GM18508 (cell line): ENCODE results near the gene CDH3.
"Not testable (repeated sequence)": the region's sequence is repeated elsewhere in the genome, so short reads cannot be mapped to it uniquely, and the experiment has no call there.

Experiments used
- ATAC-seq: cut with Tn5 transposase; IDR thresholded peaks from one replicate; pipeline ENCODE4 v1.9.1; 2021; ENCODE audit warnings: moderate number of reproducible peaks; ENCODE audit not compliant: insufficient read depth, unreplicated experiment

CDH3 gene

DNA sequence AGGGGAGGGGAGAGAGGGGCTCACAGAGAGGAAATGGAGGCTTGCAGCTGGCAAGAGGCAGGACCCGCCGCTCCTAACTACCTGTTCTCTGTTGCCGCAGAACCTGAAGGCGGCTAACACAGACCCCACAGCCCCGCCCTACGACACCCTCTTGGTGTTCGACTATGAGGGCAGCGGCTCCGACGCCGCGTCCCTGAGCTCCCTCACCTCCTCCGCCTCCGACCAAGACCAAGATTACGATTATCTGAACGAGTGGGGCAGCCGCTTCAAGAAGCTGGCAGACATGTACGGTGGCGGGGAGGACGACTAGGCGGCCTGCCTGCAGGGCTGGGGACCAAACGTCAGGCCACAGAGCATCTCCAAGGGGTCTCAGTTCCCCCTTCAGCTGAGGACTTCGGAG lies 53.0 kb downstream of the CDH3 start:
- ATAC-seq = no peak

DNA sequence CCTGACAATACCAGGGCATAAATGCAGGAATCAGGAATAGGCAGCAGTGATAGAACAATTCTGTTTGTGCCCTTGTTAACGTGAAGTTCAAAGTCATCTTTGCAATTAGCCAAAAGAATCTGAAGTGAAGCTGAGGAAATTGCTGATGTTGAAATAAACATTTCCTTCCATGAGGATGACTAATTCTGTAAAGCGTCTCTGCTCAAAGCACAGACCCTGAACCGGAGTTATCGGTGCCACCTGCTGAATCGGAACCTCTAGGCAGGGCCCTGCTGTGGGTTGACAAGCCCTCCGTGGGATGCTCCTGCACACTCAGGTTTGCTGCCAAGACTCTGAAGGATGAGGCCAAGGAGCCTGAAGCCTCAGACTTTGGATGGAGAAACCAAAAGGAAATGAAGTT lies 55.0 kb downstream of the CDH3 start:
- ATAC-seq = no peak

DNA sequence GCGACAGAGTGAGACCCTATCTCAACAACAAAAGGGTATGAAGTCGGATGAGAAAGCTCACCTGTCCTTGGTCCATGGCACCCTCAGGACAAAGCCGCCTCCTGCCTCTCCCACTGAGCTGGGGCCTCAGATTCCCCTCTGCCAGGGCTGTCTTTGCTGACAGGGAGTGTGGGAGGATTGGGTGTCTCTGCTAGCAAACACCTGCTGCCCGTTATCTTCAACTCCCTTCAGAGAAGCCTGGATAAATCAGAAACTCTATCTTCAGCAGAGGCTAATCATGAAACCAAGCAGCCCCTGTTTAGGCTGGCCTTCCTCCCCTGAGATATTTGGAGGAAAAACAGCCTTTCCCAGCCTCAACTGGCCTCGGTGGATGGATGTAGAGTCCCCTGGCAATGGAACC lies 55.7 kb downstream of the CDH3 start:
- no peak for ATAC-seq

DNA sequence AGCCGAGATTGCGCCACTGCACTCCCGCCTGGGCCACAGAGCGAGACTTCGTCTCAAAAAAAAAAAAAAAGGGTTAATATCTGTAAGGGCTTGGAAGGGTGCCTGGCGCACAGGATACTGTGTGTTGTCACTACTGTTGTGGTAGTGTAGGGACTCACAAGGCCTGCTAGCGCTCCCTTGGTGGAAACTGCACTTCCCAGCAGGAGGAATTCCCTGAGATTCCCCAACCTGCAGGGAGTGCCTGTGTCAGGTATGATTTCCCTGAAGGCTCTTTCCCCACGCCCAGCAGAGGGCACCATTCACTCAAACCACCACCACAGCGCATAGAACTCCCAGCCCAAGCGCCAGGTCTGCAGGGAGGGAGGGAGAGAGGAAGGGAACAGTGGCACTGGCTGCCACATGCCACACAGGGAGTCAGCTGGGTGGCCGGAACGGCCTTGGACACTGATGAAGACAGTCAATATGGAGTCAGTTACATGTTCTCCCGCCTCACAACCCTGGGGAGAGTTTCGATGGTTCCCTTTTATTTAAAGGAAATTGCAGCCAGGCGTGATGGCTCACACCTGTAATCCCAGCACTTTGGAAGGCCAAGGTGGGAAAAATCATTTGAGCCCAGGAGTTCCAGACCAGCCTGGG lies 59.2 kb downstream of the CDH3 start:
- no peak for ATAC-seq

DNA sequence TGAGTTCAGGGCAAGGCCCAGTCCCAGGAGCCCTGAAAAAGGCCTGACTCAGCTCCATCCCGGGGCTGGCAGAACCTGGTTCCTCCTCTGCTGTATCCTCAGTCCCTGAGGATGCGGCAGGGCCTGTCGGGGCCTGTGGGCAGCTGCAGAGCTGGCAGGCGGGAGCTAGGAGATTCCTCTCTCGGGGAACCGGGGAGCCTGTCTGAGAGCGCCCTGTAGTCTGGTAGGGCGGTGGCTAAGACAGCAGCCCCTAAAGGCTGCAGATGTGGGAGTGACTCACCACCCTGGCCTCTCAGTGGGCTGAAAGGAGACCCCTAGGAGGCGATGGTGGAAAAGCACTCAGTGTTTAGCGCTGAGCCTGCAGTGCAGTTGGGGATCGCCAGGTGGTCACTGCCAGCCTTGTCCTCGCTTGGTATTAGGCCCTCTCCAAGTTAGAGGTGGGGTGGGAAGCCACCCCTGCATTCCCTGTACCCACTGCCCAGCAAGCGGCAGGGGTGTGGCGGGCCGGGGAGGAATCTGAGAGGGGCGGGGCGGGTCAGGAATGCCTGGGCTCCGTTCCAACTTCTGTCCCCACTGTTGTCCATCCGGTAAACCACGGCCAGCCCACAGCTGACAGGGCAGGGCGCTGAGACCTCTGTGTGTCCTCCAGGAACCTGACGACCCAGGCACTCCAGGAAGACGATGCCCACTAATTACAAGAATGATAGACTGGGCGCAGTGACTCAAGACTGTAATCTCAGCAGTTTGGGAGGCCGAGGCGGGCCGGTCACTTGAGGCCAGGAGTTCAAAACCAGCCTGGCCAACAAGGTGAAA lies 62.4 kb downstream of the CDH3 start:
- no peak for ATAC-seq

DNA sequence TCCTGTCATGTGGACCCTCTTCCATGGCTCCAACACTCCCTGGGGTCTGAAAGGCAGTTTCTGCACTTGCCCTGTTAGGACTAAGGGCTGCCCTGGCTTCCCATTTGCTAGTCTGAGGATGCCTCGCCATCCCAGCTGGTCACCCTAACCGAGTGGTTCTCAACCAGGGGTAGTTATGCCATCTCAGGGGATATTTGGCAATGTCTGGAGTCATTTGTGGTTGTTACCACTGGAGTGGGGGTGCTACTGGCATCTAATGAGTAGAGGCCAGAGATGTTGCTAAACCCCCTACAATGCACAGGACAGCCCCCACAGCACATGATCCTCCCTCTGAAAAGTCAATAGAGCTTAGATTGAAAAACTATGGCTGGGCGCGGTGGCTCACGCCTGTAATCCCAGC lies 65.1 kb downstream of the CDH3 start:
- ATAC-seq = no peak

DNA sequence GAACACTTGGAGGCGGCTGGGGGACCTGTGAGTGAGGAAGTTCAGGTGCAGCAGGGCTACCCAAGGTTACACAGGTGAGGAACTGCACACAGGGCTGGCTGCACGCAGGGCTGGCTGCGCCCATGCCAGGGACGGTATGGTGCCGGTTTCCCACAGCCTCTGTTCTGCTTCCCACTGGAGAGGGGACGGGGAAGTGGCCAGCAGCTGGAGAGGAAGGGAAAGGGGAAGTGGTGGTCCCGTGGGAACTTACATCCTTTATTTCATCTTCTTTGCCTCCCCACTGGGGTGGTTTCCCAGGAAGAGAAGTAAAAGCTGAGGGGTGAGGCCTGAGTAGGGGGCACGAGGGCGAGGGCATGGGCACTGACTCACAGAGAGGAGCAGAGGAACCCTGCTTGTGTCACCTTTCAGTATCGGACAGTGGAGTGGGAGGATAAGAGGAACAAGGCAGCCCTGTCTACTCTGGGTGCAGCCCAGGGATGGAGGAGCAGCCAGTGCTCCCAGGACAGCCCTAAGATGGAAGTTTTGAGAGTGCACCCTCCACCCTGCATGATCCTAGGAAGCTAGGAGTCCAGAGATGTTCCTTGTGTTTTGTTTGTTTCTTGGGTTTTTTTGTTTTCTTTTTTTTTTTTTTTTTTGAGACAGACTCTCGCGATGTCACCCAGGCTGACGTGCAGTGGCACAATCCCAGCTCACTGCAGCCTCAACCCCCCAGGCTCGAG lies 66.5 kb downstream of the CDH3 start:
- no peak for ATAC-seq

DNA sequence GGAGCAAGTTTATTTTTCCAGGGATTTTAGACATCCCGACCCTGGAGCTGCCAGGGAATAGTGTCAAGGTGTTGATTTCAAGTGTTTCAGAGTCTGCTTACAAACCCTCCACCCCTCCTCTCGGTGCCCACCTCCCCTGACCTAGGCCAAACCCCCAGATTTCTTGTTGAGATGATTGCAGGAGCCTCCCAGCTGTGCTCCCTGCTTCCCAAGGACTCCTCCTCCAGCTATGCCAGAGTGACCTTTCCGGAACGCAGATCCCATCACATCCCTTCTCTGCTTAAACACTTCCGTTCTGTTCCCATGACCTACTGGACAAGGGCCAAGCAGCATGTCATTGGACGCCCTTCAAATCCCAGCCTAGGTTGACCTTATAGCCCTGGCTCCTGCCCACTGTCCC lies 68.3 kb downstream of the CDH3 start:
- ATAC-seq = no peak

DNA sequence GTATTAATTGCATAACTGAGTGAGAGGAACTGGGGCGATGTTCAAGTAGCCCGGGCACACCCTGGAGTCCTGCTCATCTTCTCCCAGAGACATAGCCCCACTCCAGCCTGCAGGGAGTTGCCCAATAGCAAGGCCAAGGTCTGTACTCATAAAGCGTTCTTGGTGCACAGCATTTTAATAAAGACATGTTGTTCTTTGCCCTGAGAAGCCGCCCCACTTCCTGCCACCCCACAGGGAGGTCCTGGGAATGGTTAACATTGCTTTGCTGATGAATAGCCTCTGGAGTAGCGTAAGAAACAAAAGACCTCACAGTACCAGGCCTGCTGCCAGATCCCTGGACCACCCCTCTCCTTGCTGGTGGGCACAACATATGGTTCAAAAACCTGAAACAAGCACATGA lies 70.4 kb downstream of the CDH3 start:
- no peak for ATAC-seq

DNA sequence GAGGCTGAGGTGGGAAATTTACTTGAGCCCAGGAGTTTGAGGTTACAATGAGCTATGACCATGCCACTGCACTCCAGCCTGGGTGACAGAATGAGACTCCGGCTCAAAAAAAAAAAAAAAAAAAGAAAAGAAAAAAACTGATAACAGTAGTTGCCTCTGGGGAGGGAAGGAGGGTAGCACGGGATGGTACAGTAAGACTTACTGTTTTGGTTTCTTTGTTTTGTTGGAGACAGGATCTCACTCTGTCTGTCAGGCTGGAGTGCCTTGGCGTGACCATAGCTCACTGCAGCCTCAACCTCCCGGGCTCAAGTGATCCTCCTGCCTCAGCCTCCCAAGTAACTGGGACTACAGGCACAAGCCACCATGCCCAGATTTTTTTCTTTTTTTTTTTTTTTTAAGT lies 71.4 kb downstream of the CDH3 start:
- not testable (repeated sequence) for ATAC-seq

DNA sequence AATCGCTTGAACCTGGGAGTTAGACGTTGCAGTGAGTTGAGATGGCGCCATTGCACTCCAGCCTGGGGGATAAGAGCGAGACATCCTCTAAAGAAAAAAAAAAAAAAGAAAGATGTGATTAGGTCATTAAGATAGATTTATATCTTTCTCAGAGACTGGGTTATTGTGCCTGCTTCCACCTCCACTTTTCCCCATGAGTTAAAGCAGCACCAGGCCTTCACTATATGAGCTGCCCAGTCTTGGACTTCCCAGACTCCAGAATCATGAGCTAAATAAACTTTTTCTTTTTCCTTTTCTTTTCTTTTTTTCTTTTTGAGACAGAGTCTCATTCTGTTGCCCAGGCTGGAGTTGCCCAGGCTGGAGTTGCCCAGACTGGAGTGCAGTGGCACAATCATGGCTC lies 72.6 kb downstream of the CDH3 start:
- ATAC-seq = no peak

DNA sequence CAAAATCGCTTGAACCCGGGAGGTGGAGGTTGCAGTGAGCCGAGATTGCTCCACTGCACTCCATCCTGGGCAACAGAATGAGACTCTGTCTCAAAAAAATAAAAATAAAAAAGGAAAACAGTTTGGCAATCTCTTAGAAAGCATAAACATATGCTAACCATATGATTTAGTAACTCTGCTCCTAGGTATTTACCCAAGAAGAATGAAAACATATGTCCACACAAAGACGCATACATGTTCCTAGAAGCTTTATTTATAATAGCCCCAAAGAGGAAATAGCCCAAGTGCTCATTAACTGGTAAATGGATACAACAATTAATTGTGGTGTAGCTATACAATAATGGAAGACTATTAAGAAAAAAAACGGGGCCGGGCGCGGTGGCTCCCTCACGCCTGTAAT lies 73.5 kb downstream of the CDH3 start:
- no peak for ATAC-seq

DNA sequence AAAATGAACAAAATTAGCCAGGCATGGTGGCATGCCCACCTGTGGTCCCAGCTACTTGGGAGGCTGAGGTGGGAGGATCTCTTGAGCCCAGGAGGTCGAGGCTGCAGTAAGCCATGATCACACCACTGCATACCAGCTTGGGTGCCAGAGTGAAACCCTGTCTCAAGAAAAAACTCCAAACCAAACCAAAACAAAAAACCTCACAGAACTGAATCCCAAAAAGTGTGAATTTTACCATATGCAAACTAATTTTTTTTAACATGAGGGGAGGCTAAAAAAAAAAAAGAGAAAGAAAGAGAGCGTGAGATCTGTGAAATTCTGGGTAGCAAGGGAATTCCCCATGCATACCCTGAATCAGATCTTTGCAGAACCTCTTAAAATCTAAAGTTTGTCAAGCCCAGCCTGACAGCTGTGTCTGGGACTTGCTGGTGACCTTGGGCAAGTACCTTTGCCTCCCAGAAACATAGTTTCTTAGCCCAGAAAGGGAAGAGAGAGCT lies 74.9 kb downstream of the CDH3 start:
- peak; percentile 87 for ATAC-seq

DNA sequence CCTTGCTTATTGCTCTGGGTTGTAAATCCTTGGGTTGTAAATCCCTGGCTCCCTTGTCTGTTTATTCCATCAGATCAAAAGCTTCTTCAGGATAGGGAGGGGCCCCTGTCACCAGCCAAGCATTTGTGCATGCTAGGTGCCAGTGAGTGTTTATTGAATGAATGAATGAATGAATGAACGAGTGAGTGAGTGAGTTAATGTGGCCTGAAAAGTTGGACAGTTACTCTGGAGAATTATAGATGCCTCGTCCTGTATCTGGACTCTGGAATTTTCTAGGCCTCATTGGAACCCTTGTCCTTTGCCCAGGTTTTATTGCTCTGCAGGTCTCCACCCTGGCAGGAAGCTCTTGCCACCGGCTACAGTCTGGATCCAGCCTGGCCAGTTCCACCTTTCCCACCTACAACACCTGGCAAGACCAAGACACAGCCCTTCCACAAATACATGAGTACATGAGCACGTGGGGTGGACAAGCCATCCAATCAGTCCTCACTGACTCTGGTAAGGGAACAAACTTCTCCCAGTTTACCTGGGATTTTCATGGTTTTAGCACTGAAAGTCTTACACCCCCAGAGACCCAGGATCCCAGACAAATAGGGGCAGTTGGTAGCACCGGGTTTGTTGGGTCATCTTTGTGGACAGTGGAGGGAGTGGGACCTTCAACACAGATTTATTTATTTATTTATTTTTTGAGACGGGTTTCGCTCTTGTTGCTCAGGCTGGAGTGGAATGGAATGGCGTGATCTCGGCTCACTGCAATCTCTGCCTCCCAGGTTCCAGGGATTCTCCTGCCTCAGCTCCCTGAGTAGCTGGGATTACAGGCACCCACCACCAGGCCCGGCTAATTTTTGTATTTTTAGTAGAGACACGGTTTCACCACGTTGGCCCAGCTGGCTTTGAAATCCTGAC lies 77.3 kb downstream of the CDH3 start:
- no peak for ATAC-seq

DNA sequence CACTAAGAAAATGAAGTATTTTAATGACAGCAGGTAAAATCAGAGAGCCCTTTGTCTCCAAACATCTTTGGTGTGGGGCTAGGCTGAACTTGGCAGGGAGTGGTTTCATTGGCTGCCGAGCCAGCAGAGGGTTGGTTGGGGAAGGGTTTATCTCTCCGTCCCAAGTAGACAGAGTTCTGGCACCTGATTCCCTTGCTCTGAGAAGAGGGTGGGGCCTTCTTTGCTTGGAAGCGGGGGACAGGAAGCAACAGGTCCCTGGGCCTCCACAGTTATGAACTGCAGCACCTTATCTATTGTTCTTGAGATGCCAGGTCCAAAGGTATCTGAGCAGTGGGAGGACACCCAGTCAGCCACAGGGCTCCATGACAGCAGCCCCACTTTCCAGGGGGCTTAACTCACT lies 79.7 kb downstream of the CDH3 start:
- no peak for ATAC-seq

DNA sequence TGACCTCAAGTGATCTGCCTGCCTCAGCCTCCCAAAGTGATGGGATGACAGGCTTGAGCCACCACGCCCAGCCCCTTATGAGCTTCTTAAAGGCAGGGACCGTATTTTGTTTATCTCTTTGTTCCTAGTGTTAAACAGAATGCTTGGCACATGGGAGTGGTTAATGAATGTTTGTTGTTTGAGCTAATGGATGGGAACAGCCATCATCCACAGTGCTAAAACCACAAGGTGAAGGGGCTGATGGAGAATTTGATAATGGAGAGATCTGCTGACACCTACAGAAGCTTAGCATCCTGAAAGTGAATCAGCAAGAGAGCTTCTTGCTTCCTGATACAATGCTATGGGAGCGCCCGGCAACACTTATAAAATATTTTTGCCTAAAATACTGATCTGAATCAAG lies 83.4 kb downstream of the CDH3 start:
- ATAC-seq = no peak

DNA sequence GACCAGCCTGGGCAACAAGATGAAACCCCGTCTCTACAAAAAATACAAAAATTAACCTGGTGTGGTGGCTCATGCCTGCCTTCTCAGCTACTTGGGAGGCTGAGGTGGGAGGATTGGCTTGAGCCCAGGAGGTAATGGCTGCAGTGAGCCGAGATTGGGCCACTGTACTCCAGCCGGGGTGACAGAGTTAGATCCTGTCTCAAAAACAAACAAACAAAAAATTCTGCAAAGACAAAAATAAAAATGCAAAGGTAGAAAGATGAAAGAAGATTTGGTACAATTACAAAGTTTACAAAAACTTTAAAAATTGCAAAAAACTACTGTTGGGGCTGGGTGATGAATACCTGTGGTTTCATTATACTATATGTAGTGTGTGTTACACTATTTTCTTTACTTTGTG lies 86.5 kb downstream of the CDH3 start:
- no peak for ATAC-seq

DNA sequence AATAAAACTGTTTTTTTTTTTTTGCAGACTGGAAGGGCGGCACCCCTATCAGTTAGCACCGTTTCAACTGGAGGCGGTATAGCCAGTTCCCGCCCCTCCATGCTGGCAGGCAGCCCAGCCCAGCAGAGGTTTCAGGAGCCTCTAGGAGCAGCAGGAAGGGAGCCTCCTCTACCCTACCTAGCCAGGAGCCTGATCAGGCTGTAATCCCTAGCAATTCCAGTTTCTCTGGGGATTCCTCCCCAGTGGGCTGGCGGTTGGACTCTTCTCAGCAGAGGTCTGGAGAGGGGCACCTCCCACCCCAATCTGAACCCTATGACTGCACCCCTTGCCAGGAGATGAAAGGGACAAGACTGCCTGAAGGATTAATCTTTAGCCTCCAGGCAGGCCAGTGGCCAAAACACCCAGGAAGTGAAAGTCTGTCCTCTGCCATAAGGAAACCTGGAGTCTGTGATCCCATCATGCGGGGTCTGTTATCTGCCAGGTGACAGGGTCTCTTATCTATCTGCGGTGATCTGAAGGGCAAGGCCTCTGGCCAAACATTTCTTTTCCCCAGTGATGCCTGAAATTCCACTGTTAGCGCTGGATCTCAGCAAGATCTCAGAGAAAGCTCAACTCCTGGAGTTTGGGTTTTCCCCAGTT lies 87.1 kb downstream of the CDH3 start:
- ATAC-seq = no peak

DNA sequence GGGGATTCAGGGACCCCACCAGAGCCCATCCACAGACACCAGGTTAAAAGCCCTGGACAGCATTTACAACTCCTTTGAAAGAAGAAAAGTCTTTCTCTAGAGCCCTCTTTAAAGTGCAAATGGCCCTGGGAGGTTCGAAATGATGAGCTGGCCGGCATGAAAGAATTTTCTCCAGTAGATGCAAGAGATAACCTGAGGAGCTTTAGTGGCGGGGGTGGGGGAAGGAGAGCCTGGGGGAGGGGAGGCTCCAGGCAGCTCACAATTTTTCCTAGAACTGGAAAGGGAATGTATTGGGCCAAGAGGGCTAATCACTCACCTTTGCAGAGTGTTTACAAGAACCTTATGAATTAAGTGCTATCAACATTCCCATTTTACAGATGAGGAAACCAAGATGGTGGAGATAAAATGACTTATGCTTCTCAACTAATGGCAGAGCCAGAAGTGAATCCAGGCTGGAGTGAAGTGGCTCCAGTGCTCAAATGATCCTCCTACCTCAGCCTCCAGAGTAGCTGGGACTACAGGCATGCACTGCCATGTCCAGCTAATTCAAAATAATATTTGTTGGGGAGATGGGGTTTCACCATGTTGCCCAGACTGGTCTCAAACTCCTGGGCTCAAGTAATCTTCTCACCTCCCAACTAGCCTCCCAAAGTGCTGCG lies 87.8 kb downstream of the CDH3 start:
- no peak for ATAC-seq
